Uterus (tissue), 2 donors: Measurements from ENCODE around the gene MEGF9.

ENCODE experiments used
- CTCF ChIP-seq, 4 experiments: fragments of 200-600 bp in 2 of 4; fragments of 450-650 bp in 2 of 4; sonication (generic) in 2 of 4; IDR thresholded peaks; one replicate each; pipeline ENCODE4 v1.5.1; 2016 to 2019; ENCODE audit warnings: antibody characterized with exemption in 4 of 4, mild to moderate bottlenecking in 2 of 4, moderate library complexity in 1 of 4
- POLR2A ChIP-seq, 2 donors: fragments of 450-650 bp; IDR thresholded peaks; one replicate each; pipeline ENCODE4 v1.6.1; 2016; ENCODE audit warnings: antibody characterized with exemption in 2 of 2, mild to moderate bottlenecking in 1 of 2, moderate library complexity in 1 of 2

DNA sequence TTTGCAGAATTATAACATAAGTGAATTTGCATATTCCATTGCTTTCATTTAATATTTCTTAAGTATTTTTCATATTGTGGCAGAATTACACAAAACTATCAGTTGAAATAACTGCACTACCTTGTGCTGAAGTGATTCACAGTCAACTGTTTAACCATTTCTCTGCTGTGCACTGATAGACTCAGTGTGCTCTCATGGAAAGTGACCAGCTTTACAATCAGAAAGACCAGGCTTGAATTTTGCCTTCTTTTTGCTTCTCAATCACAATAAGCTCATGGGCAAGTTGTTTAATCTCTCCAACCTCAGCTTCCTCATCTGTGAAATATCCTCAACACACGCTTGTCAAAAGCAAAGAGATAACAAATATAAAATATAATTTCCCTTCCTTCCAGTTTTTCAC, 152.6 kb downstream of the MEGF9 start:
- TF ChIP-seq CTCF (IDR thresholded peaks at IDR 0.05) (no peak), POLR2A (IDR thresholded peaks at IDR 0.05) (no peak)
